Activated CD8-positive, alpha-beta T cell treated with anti-CD3 and anti-CD28 coated beads, Interleukin-2, amount 10 ng/mL, durations not matched to agents 7 days and 5 days (primary cell): ENCODE data around the gene TUBB4B. TPM values are rescaled to one million over a fixed set of nuclear protein-coding genes. Genes with fewer than 3 reads are reported as not detected.

Source experiments
- ATAC-seq: fragments of 150-1000 bp; cut with Tn5 transposase; one replicate; pipeline ENCODE4 v1.10.0; 2021; ENCODE audit warnings: moderate library complexity
- CTCF ChIA-PET: fragments of 350-600 bp; sonication (Branson Sonifier 250); formaldehyde crosslinking; loops from one replicate; lab custom pipeline; 2021; ENCODE audit warnings: antibody characterized with exemption; lab: Charles Lee
- POLR2A ChIA-PET: fragments of 350-600 bp; sonication (Branson Sonifier 250); formaldehyde crosslinking; loops from one replicate; lab custom pipeline; 2021; ENCODE audit warnings: antibody characterized with exemption; lab: Charles Lee
- DNase-seq: peaks from one replicate; pipeline ENCODE4 v3.0.0-alpha.2; 2020
- H3K27ac Mint-ChIP-seq: one replicate; pipeline ENCODE4 v1.8.0; 2021; ENCODE audit warnings: mild to moderate bottlenecking, mixed read lengths
- H3K27me3 Mint-ChIP-seq: one replicate; pipeline ENCODE4 v1.8.0; 2021; ENCODE audit warnings: low read depth, mixed read lengths
- H3K36me3 Mint-ChIP-seq: one replicate; pipeline ENCODE4 v1.8.0; 2021; ENCODE audit warnings: low read depth, mixed read lengths
- H3K4me1 Mint-ChIP-seq: one replicate; pipeline ENCODE4 v1.8.0; 2021; ENCODE audit warnings: low read depth, mixed read lengths
- H3K4me3 Mint-ChIP-seq: one replicate; pipeline ENCODE4 v1.8.0; 2021; ENCODE audit warnings: mild to moderate bottlenecking, mixed read lengths
- H3K9me3 Mint-ChIP-seq: one replicate; pipeline ENCODE4 v1.8.0; 2022; ENCODE audit warnings: mixed read lengths; ENCODE audit not compliant: insufficient read depth
- total RNA-seq, 2 experiments: library from RNA; stranded (reverse); gene quantifications; one replicate each; pipeline ENCODE4 v1.2.3, GENCODE V29; 2021

Gene TUBB4B
- total RNA-seq, 2 experiments from 2014 or later: 417 to 432 TPM

DNA sequence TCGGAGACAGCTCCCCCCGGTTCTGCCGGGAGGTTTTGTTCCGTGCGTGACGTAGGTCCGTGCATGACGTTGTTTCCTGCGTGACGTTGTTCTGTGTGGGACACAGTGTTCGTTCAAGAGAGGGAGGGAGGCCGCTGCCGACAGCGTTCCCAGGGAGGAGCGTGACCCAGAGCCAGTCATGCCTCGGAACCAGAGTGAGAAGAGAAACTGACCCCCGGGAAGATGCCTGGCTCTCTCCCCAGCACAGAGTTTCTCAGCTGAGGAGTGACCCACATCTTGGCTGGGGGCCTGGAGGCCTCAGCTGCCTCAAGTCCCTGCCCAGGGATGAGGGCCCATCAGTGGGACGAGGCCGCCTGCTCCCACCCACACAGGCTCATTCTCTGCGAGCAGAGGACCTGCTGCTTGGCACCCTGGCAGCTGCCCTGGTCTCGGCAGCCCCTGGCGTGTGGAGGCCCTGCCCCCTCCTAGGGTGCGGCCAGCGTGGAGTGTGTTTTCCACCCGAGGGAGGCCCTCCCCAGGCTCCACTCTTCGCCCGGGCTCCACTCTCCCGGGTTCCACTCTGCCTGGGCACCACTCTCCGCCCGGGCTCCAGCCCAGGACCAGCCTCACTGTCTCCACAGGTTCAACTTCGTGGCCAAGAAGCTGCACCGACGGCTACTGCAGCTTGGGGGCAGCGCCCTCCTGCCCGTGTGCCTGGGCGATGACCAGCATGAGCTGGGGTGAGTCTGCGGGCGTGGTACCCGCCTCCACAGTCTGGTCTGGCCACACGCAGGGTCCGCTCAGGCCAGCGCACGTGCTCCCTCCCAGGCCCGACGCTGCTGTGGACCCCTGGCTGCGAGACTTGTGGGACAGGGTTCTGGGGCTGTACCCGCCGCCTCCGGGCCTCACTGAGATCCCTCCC is 27.7 kb upstream of the TUBB4B start:
- no peak for DNase-seq
- Mint-ChIP-seq H3K4me3 (no peak overlapping the region), H3K36me3 (peaks cover 15% of the 10 kb centered on the region), H3K27ac (no peak overlapping the region), H3K9me3 (no peaks in the 10 kb centered on the region), H3K27me3 (no peaks in the 10 kb centered on the region), H3K4me1 (peaks cover 3% of the 10 kb centered on the region)
- ChIA-PET CTCF (no interaction called here), POLR2A (interaction anchor here (0.9 kb wide), 1 partner anchor 98 kb away, joined by 3 read pairs; no protein-coding TSS in a partner anchor)
- ATAC-seq: no peak

DNA sequence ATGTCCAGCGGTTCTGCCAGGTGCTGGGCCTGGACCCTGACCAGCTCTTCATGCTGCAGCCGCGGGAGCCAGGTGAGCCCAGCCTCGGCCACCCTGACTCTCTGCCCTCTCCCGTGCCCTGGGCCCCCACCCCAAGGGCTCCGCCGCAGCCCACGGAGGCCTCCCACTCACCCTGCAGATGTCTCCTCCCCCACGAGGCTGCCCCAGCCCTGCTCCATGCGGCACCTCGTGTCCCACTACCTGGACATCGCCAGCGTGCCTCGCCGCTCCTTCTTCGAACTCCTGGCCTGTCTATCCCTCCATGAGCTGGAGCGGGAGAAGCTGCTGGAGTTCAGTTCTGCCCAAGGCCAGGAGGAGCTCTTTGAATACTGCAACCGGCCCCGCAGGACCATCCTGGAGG is 26.5 kb upstream of the TUBB4B start:
- Mint-ChIP-seq H3K27me3 (no peaks in the 10 kb centered on the region), H3K4me3 (no peak overlapping the region), H3K4me1 (no peaks in the 10 kb centered on the region), H3K9me3 (no peaks in the 10 kb centered on the region), H3K27ac (no peak overlapping the region), H3K36me3 (peaks cover 6% of the 10 kb centered on the region)
- CTCF ChIA-PET: no interaction called here
- DNase-seq (no peak), ATAC-seq (no peak)
- POLR2A ChIA-PET: interaction anchor here (1.2 kb wide), 1 partner anchor 26 kb away, joined by 3 read pairs; no protein-coding TSS in a partner anchor

DNA sequence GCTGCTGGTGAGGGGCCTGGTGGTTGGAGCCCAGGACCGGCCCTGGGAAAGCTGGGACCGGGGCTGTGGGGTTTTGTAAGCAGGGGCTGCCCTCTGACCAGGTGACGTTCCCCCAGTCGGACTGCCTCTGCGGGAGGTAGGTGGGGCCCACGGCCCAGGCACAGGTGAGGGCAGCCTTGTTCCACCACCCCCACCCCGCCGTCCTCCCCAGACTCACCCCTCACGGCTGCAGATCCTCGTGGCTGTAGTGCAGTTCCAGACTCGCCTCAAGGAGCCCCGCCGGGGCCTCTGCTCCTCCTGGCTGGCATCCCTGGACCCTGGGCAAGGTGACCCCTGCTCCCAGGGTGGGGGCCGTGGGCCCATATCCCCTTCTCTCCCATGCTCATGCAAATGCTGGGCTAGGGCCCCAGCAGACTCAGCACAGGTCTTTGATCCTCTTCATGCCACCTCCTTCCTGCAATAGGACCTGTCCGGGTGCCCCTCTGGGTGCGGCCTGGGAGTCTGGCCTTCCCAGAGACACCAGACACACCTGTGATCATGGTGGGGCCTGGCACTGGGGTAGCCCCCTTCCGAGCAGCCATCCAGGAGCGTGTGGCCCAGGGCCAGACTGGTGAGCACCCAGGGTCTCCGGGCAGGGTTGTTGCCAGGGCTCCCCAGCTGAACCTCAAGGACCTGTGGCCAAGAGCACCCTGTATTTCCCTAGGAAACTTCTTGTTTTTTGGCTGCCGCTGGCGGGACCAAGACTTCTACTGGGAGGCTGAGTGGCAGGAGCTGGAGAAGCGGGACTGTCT is 25.7 kb upstream of the TUBB4B start:
- DNase-seq (no peak), ATAC-seq (no peak)
- Mint-ChIP-seq H3K27ac (no peak overlapping the region), H3K36me3 (peaks cover 4% of the 10 kb centered on the region), H3K4me1 (no peaks in the 10 kb centered on the region), H3K27me3 (no peaks in the 10 kb centered on the region), H3K9me3 (no peaks in the 10 kb centered on the region), H3K4me3 (no peak overlapping the region)
- ChIA-PET CTCF (no interaction called here), POLR2A (interaction anchor here (1.1 to 1.5 kb wide), 4 partner anchors 11 to 26 kb away, joined by 3 to 5 read pairs (median 4); partner anchors contain the start of genes TPRN and TUBB4B)

DNA sequence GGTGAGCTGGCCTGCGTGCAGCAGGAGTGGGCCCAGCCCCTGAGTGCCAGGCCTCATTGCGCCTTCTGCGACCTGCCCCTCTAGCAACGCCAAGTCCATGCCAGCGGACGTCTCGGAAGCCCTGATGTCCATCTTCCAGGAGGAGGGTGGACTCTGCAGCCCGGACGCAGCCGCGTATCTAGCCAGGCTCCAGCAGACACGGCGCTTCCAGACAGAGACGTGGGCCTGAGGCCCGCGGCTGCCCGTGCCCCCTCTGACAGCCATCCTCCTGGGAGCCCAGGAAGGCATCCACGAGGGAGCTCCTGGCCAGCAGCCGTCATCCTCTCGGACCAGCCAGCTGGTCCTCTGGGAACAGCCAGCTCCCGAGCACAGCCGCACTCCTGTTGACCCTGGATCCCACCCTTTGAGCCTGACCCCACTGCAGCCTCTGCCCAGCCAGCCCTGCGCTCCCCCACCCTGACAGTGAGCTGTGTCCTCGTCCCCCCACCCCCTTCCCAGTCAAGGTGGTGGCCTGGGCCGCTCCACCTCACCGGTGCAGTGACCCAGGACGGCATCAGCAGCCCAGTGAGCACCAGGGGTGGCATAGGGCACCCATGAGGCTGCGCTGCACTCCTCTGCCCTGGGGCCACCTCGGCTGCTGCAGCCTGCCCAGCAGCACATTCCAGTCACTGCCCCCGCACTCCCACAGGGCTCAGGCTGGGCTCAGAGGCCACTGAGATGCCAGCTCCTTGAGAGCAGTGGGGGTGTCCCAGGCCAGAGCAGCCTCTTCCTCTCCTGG is 24.7 kb upstream of the TUBB4B start:
- CTCF ChIA-PET: no interaction called here

DNA sequence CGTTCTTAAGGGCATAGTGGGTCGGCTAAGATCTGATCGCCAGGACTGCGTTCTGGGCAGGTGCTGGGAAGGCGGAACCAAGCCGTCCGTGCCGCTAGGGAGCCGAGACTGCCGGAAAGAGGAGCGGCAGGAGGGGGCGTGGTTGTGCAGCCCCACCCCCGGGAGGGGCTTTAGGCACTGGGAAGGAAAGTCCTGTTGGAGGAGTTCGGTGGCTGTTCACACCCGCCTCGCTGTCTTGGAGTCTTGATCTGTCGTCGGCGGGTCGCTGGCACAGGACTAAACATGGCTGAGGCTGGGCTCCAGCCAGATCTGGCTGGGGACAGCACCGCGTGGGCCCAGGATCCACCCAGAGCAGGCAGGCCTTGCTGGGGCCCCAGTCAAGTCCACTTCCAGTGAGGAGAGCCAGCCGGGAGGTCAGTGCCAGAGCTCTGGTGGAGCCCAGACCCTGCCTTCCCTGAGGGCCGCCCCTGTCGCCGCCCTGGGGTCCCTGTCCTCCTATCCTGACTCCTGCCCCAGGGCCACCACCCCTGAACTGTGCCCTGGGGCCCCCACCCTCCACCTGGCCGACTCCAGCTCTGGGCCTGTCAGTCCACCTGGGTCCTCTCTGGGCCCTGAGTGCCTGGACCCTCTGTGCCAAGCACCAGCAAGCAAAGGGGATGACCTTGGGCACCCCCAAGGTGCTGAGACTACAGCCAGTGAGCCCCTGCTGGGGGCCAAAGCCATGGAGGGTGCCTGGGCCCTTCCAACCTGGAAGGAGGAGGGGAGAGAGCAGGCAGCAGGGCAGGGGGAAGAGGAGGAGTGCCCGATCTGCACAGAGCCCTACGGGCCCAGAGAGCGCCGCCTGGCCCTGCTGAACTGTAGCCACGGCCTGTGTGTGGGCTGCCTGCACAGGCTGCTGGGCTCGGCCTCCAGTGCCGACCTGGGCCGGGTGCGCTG is 23.5 kb upstream of the TUBB4B start:
- ATAC-seq (no peak), DNase-seq (no peak)
- Mint-ChIP-seq H3K27ac (no peak overlapping the region), H3K36me3 (no peaks in the 10 kb centered on the region), H3K9me3 (no peaks in the 10 kb centered on the region), H3K27me3 (no peaks in the 10 kb centered on the region), H3K4me3 (no peak overlapping the region), H3K4me1 (peaks cover 2% of the 10 kb centered on the region)
- ChIA-PET POLR2A (interaction anchor here (1.4 to 1.5 kb wide), 2 partner anchors 10 to 14 kb away, joined by 4 read pairs; no protein-coding TSS in a partner anchor), CTCF (no interaction called here)

More for the DNA sequence above, 24.7 kb upstream of the TUBB4B start:
- no peaks in the 10 kb centered on the region for H3K9me3 Mint-ChIP-seq
- no peak overlapping the region for H3K27ac Mint-ChIP-seq
- ATAC-seq (no peak), DNase-seq (no peak)
- H3K4me3 Mint-ChIP-seq: no peak overlapping the region
- H3K4me1 Mint-ChIP-seq: peaks cover 2% of the 10 kb centered on the region
- no peaks in the 10 kb centered on the region for H3K27me3 Mint-ChIP-seq
- no peaks in the 10 kb centered on the region for H3K36me3 Mint-ChIP-seq
- POLR2A ChIA-PET: interaction anchor here (1.1 to 1.5 kb wide), 4 partner anchors 9 to 25 kb away, joined by 3 to 5 read pairs (median 4); partner anchors contain the start of genes TPRN and TUBB4B

DNA sequence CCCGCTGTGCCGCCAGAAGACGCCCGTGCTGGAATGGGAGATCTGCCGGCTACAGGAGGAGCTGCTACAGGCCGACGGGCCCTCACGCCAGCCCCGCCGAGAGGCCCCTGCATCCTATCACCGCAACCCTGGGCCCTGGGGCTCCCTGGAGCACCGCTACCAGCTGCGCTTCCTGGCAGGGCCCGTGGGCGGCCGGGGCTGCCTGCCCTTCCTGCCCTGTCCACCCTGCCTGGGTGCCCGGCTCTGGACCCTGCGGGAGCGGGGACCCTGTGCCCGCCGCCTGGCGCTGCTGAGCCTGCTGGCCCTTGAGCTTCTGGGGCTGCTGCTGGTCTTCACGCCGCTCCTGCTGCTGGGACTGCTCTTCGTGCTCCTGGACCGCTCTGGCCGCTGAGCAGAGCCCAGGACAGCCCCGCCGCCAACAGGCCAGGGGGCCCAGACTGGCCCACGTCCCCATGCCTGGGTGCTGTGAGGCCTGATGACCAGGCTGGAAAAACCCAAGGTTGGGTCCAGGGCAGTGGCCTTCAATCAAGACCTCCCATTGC is 22.8 kb upstream of the TUBB4B start:
- DNase-seq (no peak), ATAC-seq (no peak)
- peaks cover 7% of the 10 kb centered on the region for H3K4me1 Mint-ChIP-seq
- H3K9me3 Mint-ChIP-seq: no peaks in the 10 kb centered on the region
- no peak overlapping the region for H3K27ac Mint-ChIP-seq
- ChIA-PET POLR2A (no interaction called here), CTCF (interaction anchor here (1.4 kb wide), 1 partner anchor 29 kb away, joined by 5 read pairs; the partner anchor contains the start of genes ANAPC2 and SSNA1)
- H3K4me3 Mint-ChIP-seq: no peak overlapping the region
- no peaks in the 10 kb centered on the region for H3K36me3 Mint-ChIP-seq
- H3K27me3 Mint-ChIP-seq: no peaks in the 10 kb centered on the region

DNA sequence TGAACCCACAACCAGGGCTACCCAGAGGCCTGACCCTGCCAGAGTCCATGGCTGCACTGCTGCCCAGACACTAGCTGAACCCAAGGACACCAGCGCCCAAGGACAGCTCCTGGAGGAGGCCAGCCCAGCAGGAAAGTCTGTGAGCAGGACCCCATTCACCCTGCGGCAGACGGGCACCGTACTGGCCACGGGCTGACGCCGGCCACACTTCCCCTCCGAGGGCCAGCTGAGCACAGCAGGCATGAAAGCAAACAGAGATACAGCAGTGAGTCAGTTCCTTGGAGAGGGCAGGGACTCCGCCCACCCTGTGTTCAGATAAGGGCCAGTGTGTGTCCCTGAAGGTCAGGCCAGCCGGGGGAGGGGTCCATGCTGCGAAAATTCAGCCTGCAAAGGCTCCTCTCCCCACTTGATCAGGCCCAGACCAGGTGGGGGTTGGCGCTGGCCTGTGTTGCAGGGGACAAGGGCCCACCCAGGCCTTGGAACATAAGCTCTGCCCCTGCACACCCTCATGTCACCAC is 22.3 kb upstream of the TUBB4B start:
- H3K4me3 Mint-ChIP-seq: no peak overlapping the region
- ATAC-seq (no peak), DNase-seq (no peak)
- ChIA-PET CTCF (interaction anchor here (1.4 kb wide), 1 partner anchor 30 kb away, joined by 5 read pairs; the partner anchor contains the start of genes ANAPC2 and SSNA1), POLR2A (interaction anchor here (1.5 kb wide), 1 partner anchor 14 kb away, joined by 4 read pairs; no protein-coding TSS in a partner anchor)
- no peaks in the 10 kb centered on the region for H3K9me3 Mint-ChIP-seq
- no peaks in the 10 kb centered on the region for H3K36me3 Mint-ChIP-seq
- no peaks in the 10 kb centered on the region for H3K27me3 Mint-ChIP-seq
- no peak overlapping the region for H3K27ac Mint-ChIP-seq
- peaks cover 7% of the 10 kb centered on the region for H3K4me1 Mint-ChIP-seq

DNA sequence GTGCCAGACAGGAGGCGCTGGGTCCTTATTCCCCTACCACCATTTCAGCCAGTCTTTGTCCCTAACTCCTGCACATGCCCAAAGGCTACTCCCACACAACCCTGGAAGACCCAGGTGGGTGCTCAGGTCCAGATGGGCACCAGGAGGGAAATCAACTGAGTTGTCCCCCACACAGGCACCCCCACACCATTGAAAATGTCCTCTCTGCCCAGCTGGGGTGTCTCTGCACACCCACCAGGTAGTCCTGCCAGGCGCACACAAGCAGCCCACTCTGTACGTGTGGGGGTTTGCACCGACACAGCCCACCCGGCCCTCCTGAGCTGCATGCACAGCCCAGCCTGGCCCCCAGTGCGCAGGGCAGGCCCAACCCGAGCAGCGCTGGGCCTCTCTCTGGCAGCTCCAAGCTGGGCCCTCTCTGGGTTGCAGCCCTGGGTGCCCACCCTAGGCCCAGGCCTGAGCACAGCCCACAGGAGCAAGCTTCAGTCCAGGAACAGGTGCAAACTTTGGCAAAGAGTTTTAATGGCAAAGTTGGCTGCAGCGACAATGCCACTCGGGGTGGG is 21.2 kb upstream of the TUBB4B start:
- H3K27me3 Mint-ChIP-seq: no peaks in the 10 kb centered on the region

DNA sequence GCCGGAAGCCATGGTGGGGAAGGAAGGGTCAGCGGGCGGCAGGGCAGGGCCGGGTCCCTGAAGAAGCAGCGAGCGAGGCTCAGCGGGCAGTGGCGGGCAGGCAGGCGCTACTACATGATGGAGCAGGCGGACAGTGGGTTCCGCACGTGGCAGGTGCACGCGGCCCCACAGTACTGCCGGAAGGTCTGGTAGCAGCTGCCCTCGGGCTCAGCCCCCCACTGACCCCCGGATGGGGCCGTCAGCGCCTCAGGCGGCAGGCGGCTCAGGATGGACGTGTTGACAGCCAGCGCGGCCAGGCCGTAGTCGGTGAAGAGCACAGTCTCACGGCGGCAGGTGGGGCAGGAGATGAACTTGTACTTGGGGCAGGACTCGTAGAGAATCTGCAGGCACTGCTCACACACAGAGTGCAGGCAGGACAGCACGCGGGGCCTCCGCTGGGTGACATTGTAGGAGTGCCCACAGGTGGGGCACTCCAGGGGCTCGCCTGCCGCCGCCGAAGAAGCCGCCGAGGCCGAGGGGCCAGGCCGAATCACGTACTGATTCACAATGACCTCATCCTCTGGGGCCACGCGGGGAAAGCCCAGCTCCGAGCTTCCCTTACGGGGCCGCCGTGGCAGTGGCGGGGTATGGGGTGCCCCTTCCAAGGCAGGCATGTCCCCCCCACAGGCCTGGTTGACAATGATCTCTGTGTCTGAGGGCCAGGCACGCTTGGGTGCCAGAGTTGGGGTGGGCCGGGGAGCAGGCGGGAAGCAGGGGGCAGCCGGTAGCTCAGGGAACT is 20.6 kb upstream of the TUBB4B start:
- ATAC-seq: no peak
- Mint-ChIP-seq H3K4me1 (peaks cover 16% of the 10 kb centered on the region), H3K36me3 (no peaks in the 10 kb centered on the region), H3K27me3 (no peaks in the 10 kb centered on the region), H3K9me3 (no peaks in the 10 kb centered on the region), H3K4me3 (peak overlapping the region; percentile 55), H3K27ac (no peak overlapping the region)
- DNase-seq: no peak
- ChIA-PET POLR2A (interaction anchor here (1.5 to 2.1 kb wide), 3 partner anchors 16 to 20 kb away, joined by 4 to 6 read pairs (median 5); partner anchors contain the start of genes TPRN and TUBB4B), CTCF (no interaction called here)

More for the DNA sequence above, 21.2 kb upstream of the TUBB4B start:
- Mint-ChIP-seq H3K4me1 (peaks cover 9% of the 10 kb centered on the region), H3K36me3 (no peaks in the 10 kb centered on the region), H3K9me3 (no peaks in the 10 kb centered on the region), H3K27ac (no peak overlapping the region), H3K4me3 (no peak overlapping the region)
- DNase-seq (no peak), ATAC-seq (no peak)
- POLR2A ChIA-PET: interaction anchor here (1.5 to 2.1 kb wide), 3 partner anchors 15 to 21 kb away, joined by 4 to 6 read pairs (median 5); partner anchors contain the start of genes TPRN and TUBB4B
- CTCF ChIA-PET: interaction anchor here (1.4 kb wide), 1 partner anchor 31 kb away, joined by 5 read pairs; the partner anchor contains the start of genes ANAPC2 and SSNA1
